Activated CD8-positive, alpha-beta memory T cell treated with anti-CD3 and anti-CD28 coated beads, Interleukin-2, amount 50 U/mL, for 24 hours (primary cell): ENCODE measurements around the gene LIFR.
"Not testable (repeated sequence)": the region's sequence is repeated elsewhere in the genome, so short reads cannot be mapped to it uniquely, and the experiment has no call there.

Source experiments
- DNase-seq: peaks from one replicate; pipeline ENCODE4 v3.0.0-alpha.2; 2020; ENCODE audit errors: extremely low read depth

LIFR gene

GRCh38 chr5:38581597-38581996 lies 25.2 kb upstream of the LIFR start:
- no peak for DNase-seq

- no peak for DNase-seq
Measured at GRCh38 chr5:38579105-38579504, 22.7 kb upstream of the LIFR start.

GRCh38 chr5:38576961-38577684 lies 20.7 kb upstream of the LIFR start:
- no peak for DNase-seq

- no peak for DNase-seq
Measured at GRCh38 chr5:38576442-38576841, 20.0 kb upstream of the LIFR start.

- no peak for DNase-seq
Measured at GRCh38 chr5:38575476-38575875, 19.0 kb upstream of the LIFR start.

GRCh38 chr5:38574009-38574408 lies 17.6 kb upstream of the LIFR start:
- no peak for DNase-seq

GRCh38 chr5:38573521-38573920 lies 17.1 kb upstream of the LIFR start:
- DNase-seq: no peak

- no peak for DNase-seq
Measured at GRCh38 chr5:38569180-38569579, 12.7 kb upstream of the LIFR start.

- DNase-seq: not testable (repeated sequence)
Measured at GRCh38 chr5:38567306-38567705, 10.9 kb upstream of the LIFR start.

GRCh38 chr5:38563624-38564023 lies 7.2 kb upstream of the LIFR start:
- DNase-seq: no peak

- DNase-seq: no peak
Measured at GRCh38 chr5:38562444-38563210, 6.2 kb upstream of the LIFR start.

GRCh38 chr5:38559428-38559827 lies 3.0 kb upstream of the LIFR start:
- no peak for DNase-seq

GRCh38 chr5:38557792-38558191 lies 1.3 kb upstream of the LIFR start:
- no peak for DNase-seq

GRCh38 chr5:38557308-38557710 lies 863 bp upstream of the LIFR start:
- no peak for DNase-seq

GRCh38 chr5:38556088-38556598 lies 303 bp downstream of the LIFR start:
- no peak for DNase-seq

GRCh38 chr5:38555354-38556087 lies 925 bp downstream of the LIFR start:
- no peak for DNase-seq

- DNase-seq: no peak
Measured at GRCh38 chr5:38554861-38555260, 1.6 kb downstream of the LIFR start.

- DNase-seq: no peak
Measured at GRCh38 chr5:38554403-38554802, 2.0 kb downstream of the LIFR start.

- no peak for DNase-seq
Measured at GRCh38 chr5:38553001-38553521, 3.4 kb downstream of the LIFR start.

GRCh38 chr5:38551030-38552017 lies 5.1 kb downstream of the LIFR start:
- DNase-seq: no peak
